HEK293 (cell line): ENCODE data around the gene ZNF681.

ENCODE experiments used
- CTCF ChIA-PET: fragments of 350-600 bp; formaldehyde crosslinking; extraction: SDS; loops from one replicate; lab custom pipeline; 2021; ENCODE audit warnings: antibody characterized with exemption; lab: Yijun Ruan, JAX
- POLR2A ChIA-PET: fragments of 300-600 bp; formaldehyde crosslinking; extraction: SDS; loops from one replicate; lab custom pipeline; 2020; ENCODE audit warnings: antibody characterized with exemption, inconsistent platforms; lab: Yijun Ruan, JAX
- H3K27ac ChIP-seq: fragments of 200-500 bp; sonication (Bioruptor generic); 2 replicates; pipeline ENCODE4 v1.5.1; 2014; ENCODE audit warnings: low read depth, low read length, control low read depth, inconsistent platforms; ENCODE audit errors: extremely low read depth
- H3K36me3 ChIP-seq, 2 experiments: fragments of 200-500 bp in 1 of 2; sonication (Bioruptor generic) in 1 of 2; 1 replicate in 1 of 2; 2 replicates in 1 of 2; pipeline ENCODE4 v1.5.1; 2014 to 2017; ENCODE audit warnings: inconsistent platforms in 2 of 2, low read length in 2 of 2; ENCODE audit not compliant: control insufficient read depth in 2 of 2, insufficient read depth in 1 of 2
- H3K4me1 ChIP-seq: fragments of 200-500 bp; sonication (Bioruptor generic); 2 replicates; pipeline ENCODE4 v1.5.1; 2014; ENCODE audit warnings: mild to moderate bottlenecking, low read length, inconsistent platforms; ENCODE audit not compliant: control insufficient read depth, insufficient read depth
- H3K4me3 ChIP-seq: 2 replicates; pipeline ENCODE4 v1.5.1; 2011; ENCODE audit warnings: low read depth, mild to moderate bottlenecking, control low read depth, low read length, moderate library complexity
- H3K9me3 ChIP-seq: fragments of 200-500 bp; sonication (Bioruptor generic); 2 replicates; pipeline ENCODE4 v1.5.1; 2014; ENCODE audit warnings: low read depth, low read length, inconsistent platforms; ENCODE audit not compliant: control insufficient read depth, insufficient read depth
- BCL11B ChIP-seq: fragments of 450-650 bp; formaldehyde crosslinking; IDR thresholded peaks from 2 replicates; pipeline ENCODE4 v1.5.1; 2016; ENCODE audit warnings: low read depth, missing biosample characterization, missing genetic modification characterization
- GFI1B ChIP-seq: fragments of 450-650 bp; formaldehyde crosslinking; IDR thresholded peaks from 2 replicates; pipeline ENCODE4 v1.5.1; 2016; ENCODE audit warnings: missing biosample characterization, missing genetic modification characterization
- GLIS1 ChIP-seq: fragments of 450-650 bp; formaldehyde crosslinking; IDR thresholded peaks from 2 replicates; pipeline ENCODE4 v1.5.1; 2016; ENCODE audit warnings: missing biosample characterization, missing genetic modification characterization
- KLF16 ChIP-seq: fragments of 450-650 bp; formaldehyde crosslinking; IDR thresholded peaks from 2 replicates; pipeline ENCODE4 v1.5.1; 2017; ENCODE audit warnings: missing biosample characterization, missing genetic modification characterization
- KLF17 ChIP-seq: fragments of 450-650 bp; formaldehyde crosslinking; IDR thresholded peaks from 2 replicates; pipeline ENCODE4 v1.5.1; 2016; ENCODE audit warnings: missing biosample characterization, missing genetic modification characterization
- PATZ1 ChIP-seq: fragments of 450-650 bp; formaldehyde crosslinking; IDR thresholded peaks from 2 replicates; pipeline ENCODE4 v1.5.1; 2016; ENCODE audit warnings: missing biosample characterization, missing genetic modification characterization
- SP3 ChIP-seq: fragments of 450-650 bp; formaldehyde crosslinking; IDR thresholded peaks from 2 replicates; pipeline ENCODE4 v1.5.1; 2016; ENCODE audit warnings: missing biosample characterization, missing genetic modification characterization
- SP7 ChIP-seq: fragments of 450-650 bp; formaldehyde crosslinking; IDR thresholded peaks from 2 replicates; pipeline ENCODE4 v1.5.1; 2016; ENCODE audit warnings: missing biosample characterization, missing genetic modification characterization
- ZBTB49 ChIP-seq: fragments of 450-650 bp; formaldehyde crosslinking; IDR thresholded peaks from 2 replicates; pipeline ENCODE4 v1.5.1; 2016; ENCODE audit warnings: missing biosample characterization, missing genetic modification characterization, low read depth
- ZFP69B ChIP-seq: fragments of 450-650 bp; formaldehyde crosslinking; IDR thresholded peaks from 2 replicates; pipeline ENCODE4 v1.5.1; 2016; ENCODE audit warnings: missing biosample characterization, missing genetic modification characterization
- ZNF132 ChIP-seq: fragments of 450-650 bp; formaldehyde crosslinking; IDR thresholded peaks from 2 replicates; pipeline ENCODE4 v1.5.1; 2017; ENCODE audit warnings: missing biosample characterization, missing genetic modification characterization, borderline replicate concordance
- ZNF184 ChIP-seq: fragments of 450-650 bp; IDR thresholded peaks from 2 replicates; pipeline ENCODE4 v1.5.1; 2018; ENCODE audit warnings: missing biosample characterization, mild to moderate bottlenecking, missing genetic modification characterization
- ZNF335 ChIP-seq: fragments of 450-650 bp; formaldehyde crosslinking; conservative IDR thresholded peaks from 2 replicates; pipeline ENCODE4 v1.5.1; 2016; ENCODE audit warnings: missing biosample characterization, missing genetic modification characterization
- ZNF366 ChIP-seq: fragments of 450-650 bp; formaldehyde crosslinking; conservative IDR thresholded peaks from 2 replicates; pipeline ENCODE4 v1.5.1; 2016; ENCODE audit warnings: missing biosample characterization, missing genetic modification characterization
- ZNF548 ChIP-seq: fragments of 450-650 bp; formaldehyde crosslinking; IDR thresholded peaks from 2 replicates; pipeline ENCODE4 v1.5.1; 2016; ENCODE audit warnings: missing biosample characterization, missing genetic modification characterization
- ZNF561 ChIP-seq: fragments of 450-650 bp; IDR thresholded peaks from 2 replicates; pipeline ENCODE4 v1.5.1; 2018; ENCODE audit warnings: missing biosample characterization, missing genetic modification characterization, borderline replicate concordance
- ZNF658 ChIP-seq: fragments of 450-650 bp; formaldehyde crosslinking; IDR thresholded peaks from 2 replicates; pipeline ENCODE4; 2016; ENCODE audit warnings: missing biosample characterization, missing genetic modification characterization
- ZSCAN18 ChIP-seq: fragments of 450-650 bp; formaldehyde crosslinking; IDR thresholded peaks from 2 replicates; pipeline ENCODE4 v1.5.1; 2016; ENCODE audit warnings: missing biosample characterization, missing genetic modification characterization

ZNF681 gene

GRCh38 chr19:23801803-23802202 lies 43.1 kb upstream of the ZNF681 start (continued):
- TF ChIP-seq ZNF658 (tag by site-specific recombination) (no peak), ZNF366 (tag by site-specific recombination) (no peak), ZNF335 (no peak), ZNF184 (tag by site-specific recombination) (no peak), SP7 (no peak)
- TF ChIP-seq, all 188 proteins: peak for 0

GRCh38 chr19:23800868-23801267 lies 42.2 kb upstream of the ZNF681 start:
- Histone ChIP-seq H3K4me1 (no peaks in the 10 kb centered on the region), H3K4me3 (no peak overlapping the region)
- CTCF ChIA-PET: interaction anchor here (0.6 kb wide), 2 partner anchors 92 to 101 kb away, joined by 4 read pairs; no protein-coding TSS in a partner anchor
- no peak for TF ChIP-seq ZNF335
- no peak for TF ChIP-seq ZNF132 (tag by site-specific recombination)
- TF ChIP-seq, all 188 proteins: peak for 0
- POLR2A ChIA-PET: no interaction called here
- Histone ChIP-seq H3K36me3 (no peaks in the 10 kb centered on the region), H3K9me3 (no peaks in the 10 kb centered on the region), H3K27ac (no peak overlapping the region)

GRCh38 chr19:23800271-23800670 lies 41.6 kb upstream of the ZNF681 start:
- Histone ChIP-seq H3K9me3 (no peaks in the 10 kb centered on the region), H3K36me3 (no peaks in the 10 kb centered on the region), H3K4me1 (no peaks in the 10 kb centered on the region), H3K4me3 (no peak overlapping the region), H3K27ac (no peak overlapping the region)
- TF ChIP-seq KLF17 (tag by site-specific recombination) (no peak), PATZ1 (no peak), GFI1B (tag by site-specific recombination) (no peak), SP3 (tag by site-specific recombination) (no peak), ZNF561 (tag by site-specific recombination) (no peak), ZSCAN18 (no peak), ZFP69B (tag by site-specific recombination) (no peak), ZBTB49 (tag by site-specific recombination) (no peak), BCL11B (tag by site-specific recombination) (no peak), GLIS1 (tag by site-specific recombination) (no peak), KLF16 (tag by site-specific recombination) (no peak), ZNF548 (no peak)
- ChIA-PET POLR2A (no interaction called here), CTCF (interaction anchor here (0.6 kb wide), 2 partner anchors 91 to 101 kb away, joined by 4 read pairs; no protein-coding TSS in a partner anchor)
